IMR-90 (cell line): Measurements from ENCODE around the gene ZNF425. TPM values are rescaled to one million over a fixed set of nuclear protein-coding genes. Genes with fewer than 3 reads are reported as not detected.
"Not testable (repeated sequence)": the region's sequence is repeated elsewhere in the genome, so short reads cannot be mapped to it uniquely, and the experiment has no call there.

ENCODE experiments used
- ATAC-seq: fragments of 200-7000 bp; cut with Tn5 transposase; 2 replicates; pipeline ENCODE4 v1.9.1; 2020; ENCODE audit warnings: low read depth, mild to moderate bottlenecking, moderate library complexity
- BruUV-seq: library from RNA; stranded (reverse); fragments of 400-500 nt; replicated peaks from 2 replicates; lab custom pipeline; 2021; lab: Mats Ljungman, UMichigan
- CTCF ChIA-PET: fragments of 300-600 bp; formaldehyde crosslinking; extraction: SDS; loops from one replicate; lab custom pipeline; 2021; ENCODE audit warnings: antibody characterized with exemption; lab: Yijun Ruan, JAX
- POLR2A ChIA-PET: fragments of 300-600 bp; sonication (Branson Sonifier 250); formaldehyde crosslinking; loops from one replicate; lab custom pipeline; 2022; ENCODE audit warnings: antibody characterized with exemption; ENCODE audit not compliant: unreplicated experiment; lab: Charles Lee
- DNase-seq: peaks from one replicate; pipeline ENCODE4 v3.0.0; 2013
- H2AFZ ChIP-seq: replicated peaks from 2 replicates; pipeline ENCODE3; 2013; ENCODE audit warnings: low read length, mild to moderate bottlenecking; ENCODE audit not compliant: poor library complexity
- H2AK5ac ChIP-seq: 2 replicates; pipeline ENCODE4 v1.6.1; 2013; ENCODE audit warnings: low read depth, low read length, inconsistent platforms
- H2AK9ac ChIP-seq: replicated peaks from 2 replicates; pipeline ENCODE3; 2013; ENCODE audit warnings: mild to moderate bottlenecking, low read depth, low read length, moderate library complexity; ENCODE audit not compliant: poor library complexity
- H2BK120ac ChIP-seq: 2 replicates; pipeline ENCODE4 v1.6.1; 2013; ENCODE audit warnings: low read depth, low read length, inconsistent platforms
- H2BK15ac ChIP-seq: 3 replicates; pipeline ENCODE4 v1.6.1; 2013; ENCODE audit warnings: low read depth, low read length, inconsistent platforms
- H2BK20ac ChIP-seq: 2 replicates; pipeline ENCODE4 v1.6.1; 2013; ENCODE audit warnings: low read depth, mild to moderate bottlenecking, inconsistent platforms, low read length, moderate library complexity
- H2BK5ac ChIP-seq: 2 replicates; pipeline ENCODE4 v1.6.1; 2013; ENCODE audit warnings: mild to moderate bottlenecking, low read depth, low read length, inconsistent platforms; ENCODE audit not compliant: poor library complexity, severe bottlenecking
- H3K14ac ChIP-seq: replicated peaks from 2 replicates; pipeline ENCODE4 v1.6.1; 2013; ENCODE audit warnings: low read depth, low read length, inconsistent platforms
- H3K18ac ChIP-seq: 2 replicates; pipeline ENCODE4 v1.6.1; 2013; ENCODE audit warnings: low read depth, low read length, control low read depth
- H3K23ac ChIP-seq: 2 replicates; pipeline ENCODE4 v1.6.1; 2013; ENCODE audit warnings: low read depth, low read length, inconsistent platforms
- H3K27ac ChIP-seq: 2 replicates; pipeline ENCODE4 v1.5.1; 2013; ENCODE audit warnings: mild to moderate bottlenecking, control low read depth, low read length; ENCODE audit not compliant: insufficient read depth
- H3K27me3 ChIP-seq: 2 replicates; pipeline ENCODE4 v1.6.1; 2013; ENCODE audit warnings: low read length; ENCODE audit not compliant: control insufficient read depth, insufficient read depth
- H3K36me3 ChIP-seq: 2 replicates; pipeline ENCODE4 v1.6.1; 2013; ENCODE audit warnings: low read length, mixed read lengths; ENCODE audit not compliant: control insufficient read depth, insufficient read depth
- H3K4ac ChIP-seq: 2 replicates; pipeline ENCODE4 v1.6.1; 2013; ENCODE audit warnings: low read depth, low read length, inconsistent platforms
- H3K4me1 ChIP-seq: 2 replicates; pipeline ENCODE4 v1.6.1; 2013; ENCODE audit warnings: low read length, mixed read lengths; ENCODE audit not compliant: control insufficient read depth, insufficient read depth
- H3K4me2 ChIP-seq: 2 replicates; pipeline ENCODE4 v1.6.1; 2013; ENCODE audit warnings: low read depth, mild to moderate bottlenecking, control low read depth, low read length, moderate library complexity
- H3K4me3 ChIP-seq: 2 replicates; pipeline ENCODE4 v1.5.1; 2013; ENCODE audit warnings: low read depth, mild to moderate bottlenecking, control low read depth, low read length, moderate library complexity; ENCODE audit not compliant: insufficient read depth
- H3K56ac ChIP-seq: 2 replicates; pipeline ENCODE4 v1.6.1; 2013; ENCODE audit warnings: low read length, inconsistent platforms; ENCODE audit not compliant: insufficient read depth; ENCODE audit errors: extremely low read depth
- H3K79me1 ChIP-seq, 2 experiments: 2 replicates each; pipeline ENCODE4 v1.6.1; 2013; ENCODE audit warnings: low read length in 2 of 2, inconsistent platforms in 1 of 2, low read depth in 1 of 2
- H3K9ac ChIP-seq: 2 replicates; pipeline ENCODE4 v1.6.1; 2013; ENCODE audit warnings: low read depth, low read length, control low read depth
- H3K9me1 ChIP-seq: 2 replicates; pipeline ENCODE4 v1.6.1; 2013; ENCODE audit warnings: low read length, inconsistent platforms; ENCODE audit not compliant: insufficient read depth
- H3K9me3 ChIP-seq: 2 replicates; pipeline ENCODE4 v1.6.1; 2013; ENCODE audit warnings: low read length; ENCODE audit not compliant: control insufficient read depth, insufficient read depth
- H4K20me1 ChIP-seq: 2 replicates; pipeline ENCODE4 v1.6.1; 2013; ENCODE audit warnings: low read length, inconsistent platforms; ENCODE audit not compliant: insufficient read depth
- H4K5ac ChIP-seq: 2 replicates; pipeline ENCODE4 v1.6.1; 2013; ENCODE audit warnings: mild to moderate bottlenecking, low read depth, low read length, control low read depth
- H4K8ac ChIP-seq, 2 experiments: 2 replicates each; pipeline ENCODE4 v1.6.1; 2013; ENCODE audit warnings: low read depth in 2 of 2, low read length in 2 of 2, control low read depth in 1 of 2, inconsistent platforms in 1 of 2
- H4K91ac ChIP-seq: 2 replicates; pipeline ENCODE4 v1.6.1; 2013; ENCODE audit warnings: low read depth, low read length, inconsistent platforms; ENCODE audit not compliant: insufficient read depth
- WGBS, 2 experiments: methylation state at CpG; one replicate each; pipeline versions ENCODE4 v1.1.5 to v1.1.7; 2013; ENCODE audit warnings: missing lambda C conversion rate in 2 of 2; ENCODE audit not compliant: insufficient read length in 1 of 2; ENCODE audit errors: extremely low coverage in 2 of 2; 5-methylcytosine and 5-hydroxymethylcytosine counted together
- dilution Hi-C: fragments of 300-500 bp; cut with HindIII; formaldehyde crosslinking; loops from one replicate; pipeline ENCODE4 v1.14.3; 2018; ENCODE audit warnings: low sequenced_read_pairs; ENCODE audit not compliant: unreplicated experiment
- in situ Hi-C: fragments of 300-500 bp; cut with MboI; formaldehyde crosslinking; loops from 3 replicates; pipeline ENCODE4 v1.14.3; 2019; ENCODE audit warnings: low sequenced_read_pairs, inconsistent platforms, mixed read lengths
- intact Hi-C: fragments of 100-400 bp; cut with micrococcal nuclease; formaldehyde crosslinking; loops from 2 replicates; pipeline ENCODE4 v1.10.0; 2022
- polyA plus RNA-seq, 3 experiments: library from polyadenylated mRNA; depleted of rRNA; stranded (reverse); fragments of >200 nt; gene quantifications; 2 replicates each; pipeline ENCODE4 v1.2.3, GENCODE V29; 2012; ENCODE audit warnings: low replicate concordance in 1 of 3
- total RNA-seq: library from RNA; depleted of rRNA; stranded (reverse); fragments of >200 nt; gene quantifications from 2 replicates; pipeline ENCODE4 v1.2.3, GENCODE V29; 2012

ZNF425 gene
- total and polyA plus RNA-seq, 2 of the 4 experiments (the other 2 are of a cell fraction) = 1.2 to 2.3 TPM

DNA sequence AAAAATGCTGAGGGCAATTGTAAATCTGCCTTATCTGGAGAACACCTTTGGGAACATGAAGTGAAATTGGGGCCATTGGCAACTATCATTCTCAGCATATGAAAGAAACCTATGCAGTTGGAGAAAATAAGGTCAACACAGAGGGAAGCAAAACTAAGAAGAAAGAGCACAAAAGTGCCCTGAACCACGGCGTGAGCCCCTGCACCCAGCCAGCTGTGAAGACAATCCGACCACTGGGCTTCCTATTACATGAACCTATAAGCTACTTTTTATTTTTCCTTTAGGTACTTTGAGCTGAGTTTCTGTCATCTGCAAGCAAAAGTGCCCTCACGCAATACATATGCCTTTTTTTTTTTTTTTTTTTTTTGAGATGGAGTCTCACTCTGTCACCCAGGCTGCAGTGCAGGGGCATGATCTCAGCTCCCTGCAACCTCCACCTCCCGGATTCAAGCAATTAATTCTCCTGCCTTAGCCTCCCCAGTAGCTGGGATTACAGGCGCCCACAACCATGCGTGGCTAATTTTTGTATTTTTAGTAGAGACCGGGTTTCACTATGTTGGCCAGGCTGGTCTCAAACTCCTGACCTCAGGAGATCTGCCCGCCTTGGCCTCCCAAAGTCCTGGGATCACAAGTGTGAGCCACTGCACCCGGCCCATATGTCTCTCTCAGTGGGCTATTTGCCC is 63.8 kb downstream of the ZNF425 start:
- H3K9me3 ChIP-seq, H4K8ac ChIP-seq, H3K79me1 ChIP-seq, H3K27ac ChIP-seq, H2AK5ac ChIP-seq, H3K4me3 ChIP-seq, H4K20me1 ChIP-seq, H3K18ac ChIP-seq, H4K5ac ChIP-seq, H3K9ac ChIP-seq, dilution Hi-C loops, H3K4ac ChIP-seq, H2AK9ac ChIP-seq, H2BK20ac ChIP-seq, H3K23ac ChIP-seq, H3K14ac ChIP-seq, H3K9me1 ChIP-seq, BruUV-seq, POLR2A ChIA-PET, H4K91ac ChIP-seq, DNase-seq, H3K36me3 ChIP-seq, H3K27me3 ChIP-seq, H2BK5ac ChIP-seq, ATAC-seq, H2AFZ ChIP-seq, CTCF ChIA-PET, intact Hi-C loops, H3K56ac ChIP-seq, H3K4me2 ChIP-seq, H3K4me1 ChIP-seq, in situ Hi-C loops, H2BK15ac ChIP-seq, H2BK120ac ChIP-seq: not testable (repeated sequence)
- 67% methylated on average over 1 of the region's 10 CpGs; no CpG with 5 or more reads in 1 of the 2 experiments for WGBS, 2 experiments
